Osteoblast (primary cell): ENCODE measurements around the gene LPCAT3. TPM values are rescaled to one million over a fixed set of nuclear protein-coding genes. Genes with fewer than 3 reads are reported as not detected.
"Not testable (repeated sequence)": the region's sequence is repeated elsewhere in the genome, so short reads cannot be mapped to it uniquely, and the experiment has no call there.

ENCODE experiments used
- DNase-seq: peaks from one replicate; pipeline ENCODE4 v3.0.0; 2011; ENCODE audit warnings: low spot score, mixed read lengths; ENCODE audit not compliant: insufficient read length; ENCODE audit errors: missing footprints
- H2AFZ ChIP-seq: 2 replicates; pipeline ENCODE4 v1.6.0; 2011; ENCODE audit warnings: mild to moderate bottlenecking, low read length
- H3K27ac ChIP-seq: 2 replicates; pipeline ENCODE4 v1.5.1; 2011; ENCODE audit warnings: mild to moderate bottlenecking, low read depth, low read length, moderate library complexity
- H3K27me3 ChIP-seq: 2 replicates; pipeline ENCODE4 v1.6.0; 2012; ENCODE audit warnings: mild to moderate bottlenecking, control low read depth, inconsistent platforms, low read length, moderate library complexity; ENCODE audit not compliant: insufficient read depth
- H3K36me3 ChIP-seq: 2 replicates; pipeline ENCODE4 v1.5.1; 2011; ENCODE audit warnings: mild to moderate bottlenecking, low read length, control low read depth, moderate library complexity; ENCODE audit not compliant: insufficient read depth
- H3K4me1 ChIP-seq: 2 replicates; pipeline ENCODE4 v1.5.1; 2011; ENCODE audit warnings: mild to moderate bottlenecking, low read length, control low read depth, moderate library complexity; ENCODE audit not compliant: insufficient read depth
- H3K4me2 ChIP-seq: 2 replicates; pipeline ENCODE4 v1.6.0; 2011; ENCODE audit warnings: mild to moderate bottlenecking, low read length; ENCODE audit not compliant: insufficient read depth
- H3K4me3 ChIP-seq: fragments of 200-600 bp; sonication (generic); 3 replicates; pipeline ENCODE4 v1.5.1; 2012; ENCODE audit warnings: mild to moderate bottlenecking, low read length, inconsistent platforms; ENCODE audit not compliant: insufficient read depth
- H3K79me2 ChIP-seq: 2 replicates; pipeline ENCODE4 v1.6.0; 2012; ENCODE audit warnings: mild to moderate bottlenecking, low read length, control low read depth, inconsistent platforms; ENCODE audit not compliant: insufficient read depth
- H3K9me3 ChIP-seq: 2 replicates; pipeline ENCODE4 v1.5.1; 2011; ENCODE audit warnings: low read depth, low read length, control low read depth
- H4K20me1 ChIP-seq: 2 replicates; pipeline ENCODE4 v1.6.0; 2012; ENCODE audit warnings: mild to moderate bottlenecking, low read length, control low read depth; ENCODE audit not compliant: insufficient read depth
- total RNA-seq: library from RNA; depleted of rRNA; stranded (reverse); fragments of >200 nt; gene quantifications from 2 replicates; pipeline ENCODE4 v1.2.3, GENCODE V29; 2012
- TF ChIP-seq, protein P1 (sequence below): IDR thresholded peaks from 2 replicates; pipeline ENCODE4 v1.5.1; 2011; ENCODE audit warnings: mild to moderate bottlenecking, low read depth, low read length, moderate library complexity; ENCODE audit errors: extremely low read depth

The LPCAT3 gene
- total RNA-seq, 1 donor = 20.3 TPM

DNA sequence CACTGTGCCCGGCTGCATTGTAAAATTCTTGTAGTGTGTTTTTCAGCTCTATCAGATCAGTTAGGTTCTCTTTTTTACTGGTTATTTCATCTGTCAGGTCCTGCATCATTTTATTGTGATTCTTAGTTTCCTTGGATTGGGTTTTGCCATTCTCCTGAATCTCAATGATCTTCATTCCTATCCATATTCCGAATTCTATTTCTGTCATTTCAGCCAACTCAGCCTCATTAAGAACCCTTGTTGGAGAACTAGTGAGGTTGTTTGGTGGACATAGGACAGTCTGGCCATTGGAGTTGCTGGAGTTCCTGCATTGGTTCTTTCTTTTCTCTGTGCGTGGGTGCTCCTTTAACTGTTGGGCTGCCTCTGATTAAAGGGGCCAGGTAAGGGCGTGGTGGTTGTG, 36.6 kb upstream of the LPCAT3 start:
- no peaks in the 10 kb centered on the region for H4K20me1 ChIP-seq
- H3K27ac ChIP-seq = no peak overlapping the region
- H3K4me2 ChIP-seq = no peak overlapping the region
- DNase-seq = no peak
- no peak overlapping the region for H2AFZ ChIP-seq
- no peaks in the 10 kb centered on the region for H3K79me2 ChIP-seq
- H3K9me3 ChIP-seq = no peaks in the 10 kb centered on the region
- TF ChIP-seq, protein P1, sequence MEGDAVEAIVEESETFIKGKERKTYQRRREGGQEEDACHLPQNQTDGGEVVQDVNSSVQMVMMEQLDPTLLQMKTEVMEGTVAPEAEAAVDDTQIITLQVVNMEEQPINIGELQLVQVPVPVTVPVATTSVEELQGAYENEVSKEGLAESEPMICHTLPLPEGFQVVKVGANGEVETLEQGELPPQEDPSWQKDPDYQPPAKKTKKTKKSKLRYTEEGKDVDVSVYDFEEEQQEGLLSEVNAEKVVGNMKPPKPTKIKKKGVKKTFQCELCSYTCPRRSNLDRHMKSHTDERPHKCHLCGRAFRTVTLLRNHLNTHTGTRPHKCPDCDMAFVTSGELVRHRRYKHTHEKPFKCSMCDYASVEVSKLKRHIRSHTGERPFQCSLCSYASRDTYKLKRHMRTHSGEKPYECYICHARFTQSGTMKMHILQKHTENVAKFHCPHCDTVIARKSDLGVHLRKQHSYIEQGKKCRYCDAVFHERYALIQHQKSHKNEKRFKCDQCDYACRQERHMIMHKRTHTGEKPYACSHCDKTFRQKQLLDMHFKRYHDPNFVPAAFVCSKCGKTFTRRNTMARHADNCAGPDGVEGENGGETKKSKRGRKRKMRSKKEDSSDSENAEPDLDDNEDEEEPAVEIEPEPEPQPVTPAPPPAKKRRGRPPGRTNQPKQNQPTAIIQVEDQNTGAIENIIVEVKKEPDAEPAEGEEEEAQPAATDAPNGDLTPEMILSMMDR = no peak
- no peak overlapping the region for H3K4me3 ChIP-seq
- no peaks in the 10 kb centered on the region for H3K36me3 ChIP-seq
- peaks cover 29% of the 10 kb centered on the region for H3K27me3 ChIP-seq
- peaks cover 3% of the 10 kb centered on the region for H3K4me1 ChIP-seq

DNA sequence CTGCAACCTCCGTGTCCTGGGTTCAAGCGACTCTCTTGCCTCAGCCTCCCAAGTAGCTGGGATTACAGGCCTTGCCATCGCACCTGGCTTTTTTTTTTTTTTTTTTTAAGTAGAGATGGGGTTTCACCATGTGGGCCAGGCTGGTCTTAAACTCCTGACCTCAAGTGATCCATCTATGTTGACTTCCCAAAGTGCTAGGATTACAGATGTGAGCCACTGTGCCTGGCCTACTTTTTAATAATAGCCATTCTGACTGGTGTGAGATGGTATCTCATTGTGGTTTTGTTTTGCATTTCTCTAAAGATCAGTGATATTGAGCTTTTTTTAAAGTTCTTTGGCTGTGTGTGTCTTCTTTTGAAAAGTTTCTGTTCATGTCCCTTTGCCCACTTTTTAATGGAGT, 31.7 kb upstream of the LPCAT3 start:
- not testable (repeated sequence) for H3K36me3 ChIP-seq, H3K27ac ChIP-seq, DNase-seq, H3K4me2 ChIP-seq, H3K4me3 ChIP-seq, H2AFZ ChIP-seq, H3K4me1 ChIP-seq, H3K9me3 ChIP-seq, H3K79me2 ChIP-seq, H4K20me1 ChIP-seq
- peaks cover 24% of the 10 kb centered on the region for H3K27me3 ChIP-seq

DNA sequence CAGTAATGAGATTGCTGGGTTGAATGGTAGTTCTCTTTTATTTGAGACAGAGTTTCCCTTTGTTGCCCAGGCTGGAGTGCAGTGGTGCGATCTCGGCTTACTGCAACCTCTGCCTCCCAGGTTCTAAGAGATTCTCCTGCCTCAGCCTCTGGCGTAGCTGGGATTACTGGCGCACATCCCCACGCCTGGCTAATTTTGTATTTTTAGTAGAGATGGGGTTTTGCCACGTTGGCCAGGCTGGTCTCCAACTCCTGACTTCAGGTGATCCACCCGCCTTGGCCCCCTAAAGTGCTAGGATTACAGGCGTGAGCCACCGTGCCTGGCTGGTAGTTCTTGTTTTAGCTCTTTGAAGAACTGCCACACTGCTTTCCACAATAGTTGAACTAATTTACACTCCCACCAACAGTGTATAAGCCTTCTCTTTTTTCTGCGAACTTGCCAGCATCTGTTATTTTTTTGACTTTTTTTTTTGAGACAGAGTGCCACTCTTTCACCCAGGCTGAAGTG, 31.2 kb upstream of the LPCAT3 start:
- not testable (repeated sequence) for H3K9me3 ChIP-seq, H3K4me1 ChIP-seq, H3K79me2 ChIP-seq, H3K4me3 ChIP-seq, DNase-seq, H3K27ac ChIP-seq, H3K4me2 ChIP-seq, H2AFZ ChIP-seq, H4K20me1 ChIP-seq, H3K36me3 ChIP-seq
- peaks cover 21% of the 10 kb centered on the region for H3K27me3 ChIP-seq

DNA sequence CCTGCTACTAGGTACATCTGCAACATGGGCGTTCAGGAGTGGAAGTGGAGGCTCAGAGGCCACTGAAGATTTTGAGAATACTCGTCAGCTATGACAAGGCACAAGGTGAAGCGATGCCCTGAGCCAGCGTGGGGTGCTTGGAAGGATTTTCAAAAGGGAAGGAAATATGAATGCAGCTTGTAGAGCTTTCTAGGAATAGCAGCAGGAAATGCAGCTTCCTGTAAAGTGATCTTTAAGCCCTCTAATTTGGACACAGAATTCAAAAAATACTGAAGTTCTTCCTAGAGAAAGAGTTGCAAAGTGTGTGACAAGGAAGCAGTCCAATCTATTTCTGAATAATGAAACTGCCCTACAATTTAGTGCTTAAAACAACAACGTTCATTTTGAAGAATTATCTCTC, 29.0 kb upstream of the LPCAT3 start:
- Histone ChIP-seq H2AFZ (no peak overlapping the region), H3K27me3 (peaks cover 13% of the 10 kb centered on the region), H3K4me3 (no peak overlapping the region), H3K27ac (no peak overlapping the region), H3K9me3 (no peaks in the 10 kb centered on the region), H3K4me1 (no peaks in the 10 kb centered on the region), H3K79me2 (no peaks in the 10 kb centered on the region), H3K36me3 (no peaks in the 10 kb centered on the region), H3K4me2 (no peak overlapping the region), H4K20me1 (no peaks in the 10 kb centered on the region)
- TF ChIP-seq, protein P1 = no peak
- no peak for DNase-seq

DNA sequence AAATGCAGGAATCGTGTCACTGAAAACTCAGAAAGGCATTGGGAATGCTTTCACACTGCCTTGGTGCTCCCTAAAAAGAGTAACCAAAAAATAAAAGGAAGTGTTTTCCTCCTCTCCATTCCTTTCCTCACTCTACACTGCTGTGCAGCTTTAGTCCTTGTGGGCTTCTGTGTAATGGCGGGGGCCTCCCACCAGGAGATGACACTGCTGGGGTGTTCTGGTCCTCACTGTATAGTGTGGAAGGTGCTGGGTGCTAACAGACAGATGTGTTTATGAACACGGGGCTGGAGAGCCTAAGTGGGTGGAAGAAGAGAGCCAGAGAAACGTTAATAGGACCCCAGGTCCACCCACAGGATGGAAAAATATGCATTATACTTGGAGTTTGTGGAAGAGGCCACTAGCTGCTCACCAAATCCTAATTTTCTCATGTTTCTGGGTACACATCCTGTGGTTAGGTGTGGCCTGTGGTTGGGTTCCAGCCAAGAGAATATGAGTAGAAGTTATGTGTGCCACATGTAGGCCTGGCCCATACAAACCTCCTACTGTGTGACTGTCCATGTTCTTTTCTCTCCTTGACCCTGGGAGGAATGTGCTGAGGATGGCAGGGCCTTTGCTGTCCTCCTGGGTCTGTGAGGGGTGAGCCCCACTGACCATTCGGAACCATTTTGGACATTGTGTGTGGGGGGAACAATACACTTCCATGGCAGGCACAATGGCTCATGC, 28.3 kb upstream of the LPCAT3 start:
- H3K27ac ChIP-seq = no peak overlapping the region
- H4K20me1 ChIP-seq = no peaks in the 10 kb centered on the region
- peaks cover 8% of the 10 kb centered on the region for H3K27me3 ChIP-seq
- TF ChIP-seq, protein P1 = no peak
- no peaks in the 10 kb centered on the region for H3K79me2 ChIP-seq
- H3K9me3 ChIP-seq = no peaks in the 10 kb centered on the region
- no peaks in the 10 kb centered on the region for H3K36me3 ChIP-seq
- no peak overlapping the region for H3K4me2 ChIP-seq
- no peak for DNase-seq
- no peak overlapping the region for H3K4me3 ChIP-seq
- no peaks in the 10 kb centered on the region for H3K4me1 ChIP-seq
- no peak overlapping the region for H2AFZ ChIP-seq
